HepG2 (cell line): ENCODE measurements around the gene C19orf44. TPM values are rescaled to one million over a fixed set of nuclear protein-coding genes. Genes with fewer than 3 reads are reported as not detected.
"Not testable (repeated sequence)": the region's sequence is repeated elsewhere in the genome, so short reads cannot be mapped to it uniquely, and the experiment has no call there.

Experiments
- ATAC-seq: fragments of 200-7000 bp; cut with Tn5 transposase; 3 replicates; pipeline ENCODE4 v1.9.1; 2020; ENCODE audit warnings: mild to moderate bottlenecking, moderate library complexity
- BruUV-seq: library from RNA; stranded (reverse); fragments of 400-500 nt; replicated peaks from 2 replicates; lab custom pipeline; 2021; lab: Mats Ljungman, UMichigan
- CTCF ChIA-PET: fragments of 300-600 bp; formaldehyde crosslinking; extraction: SDS; loops from one replicate; lab custom pipeline; 2021; ENCODE audit warnings: low total read pairs, inconsistent platforms, low intra/inter-chr PET ratio; lab: Yijun Ruan, JAX
- POLR2A ChIA-PET: fragments of 350-600 bp; sonication (Branson Sonifier 250); formaldehyde crosslinking; loops from one replicate; lab custom pipeline; 2020; ENCODE audit warnings: antibody characterized with exemption, inconsistent platforms; lab: Yijun Ruan, JAX
- DNase-seq: peaks from one replicate; pipeline ENCODE4 v3.0.0-alpha.2; 2015; ENCODE audit warnings: low spot score
- FAIRE-seq: peaks from 3 replicates; lab custom pipeline; 2011; peaks lifted over from hg19 to GRCh38; lab: Jason Lieb, UNC
- H2AFZ ChIP-seq: one replicate; pipeline ENCODE4 v1.6.1; 2011; ENCODE audit warnings: low read length, inconsistent platforms
- H3K27ac ChIP-seq: fragments of 300-600 bp; 3 replicates; pipeline ENCODE4 v1.8.0; 2011; ENCODE audit warnings: mixed run types, mild to moderate bottlenecking, mixed read lengths, low read length, inconsistent platforms; ENCODE audit not compliant: insufficient read depth; ENCODE audit errors: extremely low read length
- H3K27me3 ChIP-seq, 2 experiments: fragments of 200-600 bp in 1 of 2; 2 replicates in 1 of 2; 3 replicates in 1 of 2; pipeline versions ENCODE4 v1.6.0 to v1.8.0; 2011; ENCODE audit warnings: low read length in 2 of 2, mild to moderate bottlenecking in 2 of 2, moderate library complexity in 2 of 2, inconsistent platforms in 1 of 2; ENCODE audit not compliant: insufficient read depth in 2 of 2, control insufficient read depth in 1 of 2
- H3K36me3 ChIP-seq, 2 experiments: fragments of 200-600 bp in 1 of 2; replicated peaks in 1 of 2; 2 replicates in 1 of 2; 3 replicates in 1 of 2; pipeline versions ENCODE4 v1.5.1 to v1.8.0; 2011; ENCODE audit warnings: low read length in 2 of 2, inconsistent platforms in 1 of 2; ENCODE audit not compliant: insufficient read depth in 2 of 2, control insufficient read depth in 1 of 2
- H3K4me1 ChIP-seq: 2 replicates; pipeline ENCODE4 v1.5.1; 2012; ENCODE audit warnings: low read length, inconsistent platforms; ENCODE audit not compliant: insufficient read depth
- H3K4me2 ChIP-seq: 2 replicates; pipeline ENCODE4 v1.6.0; 2011; ENCODE audit warnings: low read depth, low read length, inconsistent platforms
- H3K4me3 ChIP-seq, 3 experiments: fragments of 200-600 bp in 1 of 3; sonication (generic), shearing (Covaris generic) in 1 of 3; replicated peaks in 1 of 3; 2 replicates each; pipeline ENCODE4 v1.5.1; 2011 to 2016; ENCODE audit warnings: low read length in 3 of 3, inconsistent platforms in 2 of 3, low read depth in 2 of 3, mild to moderate bottlenecking in 2 of 3, control low read depth in 1 of 3, mixed read lengths in 1 of 3; ENCODE audit not compliant: insufficient read depth in 1 of 3
- H3K79me2 ChIP-seq: one replicate; pipeline ENCODE4 v1.6.1; 2011; ENCODE audit warnings: low read length, inconsistent platforms; ENCODE audit not compliant: insufficient read depth
- H3K9ac ChIP-seq: 2 replicates; pipeline ENCODE4 v1.6.0; 2011; ENCODE audit warnings: mild to moderate bottlenecking, low read depth, low read length, inconsistent platforms; ENCODE audit not compliant: insufficient read depth
- H3K9me3 ChIP-seq: 2 replicates; pipeline ENCODE4 v1.5.1; 2012; ENCODE audit warnings: mild to moderate bottlenecking, low read length
- H4K20me1 ChIP-seq: 2 replicates; pipeline ENCODE4 v1.6.0; 2011; ENCODE audit warnings: inconsistent platforms, mild to moderate bottlenecking, low read length, moderate library complexity; ENCODE audit not compliant: insufficient read depth
- CEBPG ChIP-seq: IDR thresholded peaks from 2 replicates; pipeline ENCODE4 v1.6.1; 2016
- ZMYM3 ChIP-seq: sonication (generic); formaldehyde crosslinking; IDR thresholded peaks from 2 replicates; pipeline ENCODE4 v1.5.1; 2020; ENCODE audit warnings: mild to moderate bottlenecking, missing genetic modification reagents
- ZNF362 ChIP-seq: sonication (generic); formaldehyde crosslinking; IDR thresholded peaks from 2 replicates; pipeline ENCODE4 v1.4.0; 2020; ENCODE audit warnings: missing genetic modification reagents, mild to moderate bottlenecking, borderline replicate concordance
- ZNF770 ChIP-seq: sonication (generic); formaldehyde crosslinking; IDR thresholded peaks from 2 replicates; pipeline ENCODE4 v1.5.0; 2020; ENCODE audit warnings: mild to moderate bottlenecking, missing genetic modification reagents
- WGBS: methylation state at CpG from one replicate; pipeline ENCODE4 v1.1.6; 2017; ENCODE audit warnings: low lambda C conversion rate; 5-methylcytosine and 5-hydroxymethylcytosine counted together
- in situ Hi-C: cut with HindIII; loops from 2 replicates; pipeline ENCODE4 v1.10.0; 2017; ENCODE audit warnings: low pct_unique_long_range_greater_than_20kb; ENCODE audit not compliant: extremely low pct_ligation_motif_present
- intact Hi-C: fragments of 100-400 bp; cut with micrococcal nuclease; formaldehyde crosslinking; loops from one replicate; pipeline ENCODE4 v1.10.0; 2022; ENCODE audit not compliant: unreplicated experiment
- polyA plus RNA-seq, 8 experiments: library from polyadenylated mRNA; depleted of rRNA in 3 of 8; stranded (reverse) in 7 of 8; unstranded in 1 of 8; fragments of >200 nt; fragmentation: Illumina TruSeq in 4 of 8; extraction: Trizol in 4 of 8; gene quantifications; 2 replicates each; pipeline versions ENCODE4 v1.2.1 to v1.2.3, GENCODE V29; 2011 to 2016; ENCODE audit warnings: low read depth in 4 of 8, missing spikeins in 1 of 8, mixed read lengths in 1 of 8; ENCODE audit not compliant: insufficient read depth in 1 of 8
- total RNA-seq, 5 experiments: library from RNA; depleted of rRNA; stranded (reverse); fragments of >200 nt; fragmentation: Illumina TruSeq; extraction: Trizol; gene quantifications; 2 replicates each; pipeline ENCODE4 v1.2.3, GENCODE V29; 2016; ENCODE audit warnings: low read depth in 1 of 5

Gene C19orf44
- total and polyA plus RNA-seq, 2 of the 13 experiments (the other 11 are each of a cell fraction or from before 2014, with no cell fraction given), result 3.2 to 4.3 TPM

GRCh38 chr19:16482745-16483144, 13.4 kb upstream of the C19orf44 start (continued):
- TF ChIP-seq ZNF770 (CRISPR knock-in tag), result peak; percentile 89

- H3K9me3 ChIP-seq, intact Hi-C loops, H3K79me2 ChIP-seq, H2AFZ ChIP-seq, H3K4me3 ChIP-seq, H3K36me3 ChIP-seq, POLR2A ChIA-PET, H3K9ac ChIP-seq, H3K27me3 ChIP-seq, BruUV-seq, H4K20me1 ChIP-seq, FAIRE-seq, CTCF ChIA-PET, in situ Hi-C loops: not testable (repeated sequence)
- 72% methylated on average over 4 of the region's 4 CpGs for WGBS
- DNase-seq, result peak; percentile 52
- Histone ChIP-seq H3K4me1 (peaks cover 64% of the 10 kb centered on the region), H3K27ac (peak overlapping the region; percentile 40), H3K4me2 (peak overlapping the region; percentile 32; the same call in 1 of the 2 replicates)
- TF ChIP-seq CEBPG (CRISPR knock-in tag), result 0 out of 2 replicates have a peak, but pooled peaks have one; percentile 16
- TF ChIP-seq ZNF770 (CRISPR knock-in tag), result peak; percentile 50; the same call in 1 of the 2 replicates
- TF ChIP-seq ZNF362 (CRISPR knock-in tag), result peak; percentile 51; the same call in 1 of the 2 replicates
- TF ChIP-seq ZMYM3 (CRISPR knock-in tag), result 0 out of 2 replicates have a peak, but pooled peaks have one; percentile 25
- ATAC-seq, result peak; percentile 52; the same call in 2 of the 3 replicates
Measured at GRCh38 chr19:16486476-16486875, 9.7 kb upstream of the C19orf44 start.
